Progenitor cell of endocrine pancreas (in vitro differentiated cells): ENCODE measurements around the gene PAX9. TPM values are rescaled to one million over a fixed set of nuclear protein-coding genes. Genes with fewer than 3 reads are reported as not detected.
"Not testable (repeated sequence)": the region's sequence is repeated elsewhere in the genome, so short reads cannot be mapped to it uniquely, and the experiment has no call there.

Experiments used
- DNase-seq: peaks from one replicate; pipeline ENCODE4 v3.0.0; 2021; ENCODE audit warnings: low spot score; ENCODE audit not compliant: unreplicated experiment
- H3K27ac Mint-ChIP-seq: 2 replicates; pipeline ENCODE4 v1.8.0; 2021; ENCODE audit warnings: mild to moderate bottlenecking, moderate library complexity, mixed read lengths
- H3K27me3 Mint-ChIP-seq: 2 replicates; pipeline ENCODE4 v1.8.0; 2021; ENCODE audit warnings: mixed read lengths
- H3K36me3 Mint-ChIP-seq: 2 replicates; pipeline ENCODE4 v1.8.0; 2022; ENCODE audit warnings: mixed read lengths; ENCODE audit not compliant: insufficient read depth
- H3K4me1 Mint-ChIP-seq: 2 replicates; pipeline ENCODE4 v1.8.0; 2021; ENCODE audit warnings: low read depth, mixed read lengths
- H3K4me3 Mint-ChIP-seq: 2 replicates; pipeline ENCODE4 v1.8.0; 2021; ENCODE audit warnings: low read depth, mild to moderate bottlenecking, moderate library complexity, mixed read lengths
- H3K9me3 Mint-ChIP-seq: 2 replicates; pipeline ENCODE4 v1.8.0; 2021; ENCODE audit warnings: low read depth, mixed read lengths
- total RNA-seq: library from RNA; stranded (reverse); gene quantifications from 2 replicates; pipeline ENCODE4 v1.2.1, GENCODE V29; 2021
- TF ChIP-seq, protein P1 (sequence below): fragments of 200-600 bp; sonication (generic); IDR thresholded peaks from one replicate; pipeline ENCODE4 v1.5.0; 2021; ENCODE audit warnings: antibody characterized with exemption, mild to moderate bottlenecking; ENCODE audit not compliant: unreplicated experiment

Gene PAX9
- total RNA-seq, 1 donor from 2014 or later: 0.77 TPM

DNA sequence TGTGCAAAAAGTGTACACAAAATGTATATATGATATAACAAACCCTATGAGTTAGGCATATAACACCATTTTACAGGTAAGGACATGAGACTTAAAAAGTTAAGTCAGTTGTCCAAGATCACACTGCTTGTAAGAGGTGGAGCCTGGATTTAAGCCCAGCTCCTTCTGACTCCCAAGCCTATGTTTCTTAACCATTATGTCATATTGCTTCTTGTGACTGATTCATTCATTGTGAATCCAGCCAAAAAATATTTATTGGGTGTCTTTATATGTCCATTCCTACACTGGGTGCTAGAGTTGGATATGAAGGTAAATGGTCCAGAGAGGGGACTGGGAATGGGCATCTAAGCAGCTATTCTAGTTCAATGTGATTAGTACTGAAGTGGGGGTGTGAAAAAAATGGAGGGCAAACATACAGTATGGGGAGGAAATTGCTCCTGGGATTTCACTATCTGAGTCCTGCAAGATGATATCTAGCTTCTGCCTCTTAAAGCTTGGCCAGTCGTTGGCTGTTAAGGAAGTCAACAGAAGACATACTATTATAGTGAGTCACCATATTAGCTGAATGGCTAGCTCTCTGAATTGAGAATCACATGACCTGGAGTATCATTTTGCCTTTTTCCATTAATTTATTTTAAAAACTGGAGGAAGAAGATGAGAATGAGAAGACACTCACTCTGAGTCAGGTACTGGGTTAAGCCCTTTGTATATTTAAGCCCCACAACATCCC lies 28.8 kb downstream of the PAX9 start:
- TF ChIP-seq, protein P1, sequence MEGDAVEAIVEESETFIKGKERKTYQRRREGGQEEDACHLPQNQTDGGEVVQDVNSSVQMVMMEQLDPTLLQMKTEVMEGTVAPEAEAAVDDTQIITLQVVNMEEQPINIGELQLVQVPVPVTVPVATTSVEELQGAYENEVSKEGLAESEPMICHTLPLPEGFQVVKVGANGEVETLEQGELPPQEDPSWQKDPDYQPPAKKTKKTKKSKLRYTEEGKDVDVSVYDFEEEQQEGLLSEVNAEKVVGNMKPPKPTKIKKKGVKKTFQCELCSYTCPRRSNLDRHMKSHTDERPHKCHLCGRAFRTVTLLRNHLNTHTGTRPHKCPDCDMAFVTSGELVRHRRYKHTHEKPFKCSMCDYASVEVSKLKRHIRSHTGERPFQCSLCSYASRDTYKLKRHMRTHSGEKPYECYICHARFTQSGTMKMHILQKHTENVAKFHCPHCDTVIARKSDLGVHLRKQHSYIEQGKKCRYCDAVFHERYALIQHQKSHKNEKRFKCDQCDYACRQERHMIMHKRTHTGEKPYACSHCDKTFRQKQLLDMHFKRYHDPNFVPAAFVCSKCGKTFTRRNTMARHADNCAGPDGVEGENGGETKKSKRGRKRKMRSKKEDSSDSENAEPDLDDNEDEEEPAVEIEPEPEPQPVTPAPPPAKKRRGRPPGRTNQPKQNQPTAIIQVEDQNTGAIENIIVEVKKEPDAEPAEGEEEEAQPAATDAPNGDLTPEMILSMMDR: no peak
- Mint-ChIP-seq H3K36me3 (peaks cover 1% of the 10 kb centered on the region), H3K4me3 (no peak overlapping the region), H3K27me3 (peaks cover 11% of the 10 kb centered on the region), H3K4me1 (no peaks in the 10 kb centered on the region), H3K9me3 (peaks cover 7% of the 10 kb centered on the region), H3K27ac (no peak overlapping the region)
- DNase-seq: no peak

DNA sequence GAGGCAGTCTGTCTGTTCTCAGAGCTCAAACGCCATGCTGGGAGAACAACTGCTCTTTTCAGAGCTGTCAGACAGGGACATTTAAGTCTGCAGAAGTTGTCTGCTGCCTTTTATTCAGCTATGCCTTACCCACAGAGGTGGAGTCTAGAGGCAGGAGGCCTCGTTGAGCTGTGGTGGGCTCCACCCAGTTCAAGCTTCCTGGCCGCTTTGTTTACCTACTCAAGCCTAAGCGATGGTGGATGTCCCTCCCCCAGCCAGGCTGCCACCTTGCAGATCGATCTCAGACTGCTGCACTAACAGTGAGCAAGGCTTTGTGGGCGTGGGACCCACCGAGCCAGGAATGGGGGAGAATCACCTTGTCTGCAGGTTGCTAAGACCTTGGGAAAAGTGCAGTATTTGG lies 37.8 kb downstream of the PAX9 start:
- not testable (repeated sequence) for H3K36me3 Mint-ChIP-seq, H3K27ac Mint-ChIP-seq, H3K27me3 Mint-ChIP-seq, H3K4me1 Mint-ChIP-seq, H3K4me3 Mint-ChIP-seq
- DNase-seq: peak; percentile 17
- H3K9me3 Mint-ChIP-seq: peaks cover 26% of the 10 kb centered on the region

DNA sequence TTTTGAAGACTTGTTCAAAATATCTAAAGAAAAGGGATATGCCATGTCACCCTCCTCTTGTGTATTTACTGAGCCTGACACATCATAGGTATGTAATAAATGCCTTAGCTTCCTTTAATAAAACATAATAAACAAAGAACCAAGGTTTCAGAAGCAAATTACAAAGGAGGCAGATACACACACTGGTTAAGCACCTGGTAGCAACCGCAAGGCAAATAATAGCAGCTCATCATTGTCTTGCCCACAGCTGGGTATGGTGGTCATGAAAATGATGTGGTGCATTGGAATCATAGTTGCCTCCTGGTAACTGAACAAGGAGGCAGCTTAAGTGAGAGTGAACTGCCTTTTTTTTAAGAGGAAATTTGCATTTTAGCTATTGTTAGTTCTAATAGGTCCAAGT lies 39.0 kb downstream of the PAX9 start:
- TF ChIP-seq, protein P1: no peak
- Mint-ChIP-seq H3K27me3 (no peaks in the 10 kb centered on the region), H3K4me3 (no peak overlapping the region), H3K4me1 (peaks cover 4% of the 10 kb centered on the region), H3K36me3 (peaks cover 2% of the 10 kb centered on the region), H3K9me3 (peaks cover 20% of the 10 kb centered on the region), H3K27ac (no peak overlapping the region)
- no peak for DNase-seq

DNA sequence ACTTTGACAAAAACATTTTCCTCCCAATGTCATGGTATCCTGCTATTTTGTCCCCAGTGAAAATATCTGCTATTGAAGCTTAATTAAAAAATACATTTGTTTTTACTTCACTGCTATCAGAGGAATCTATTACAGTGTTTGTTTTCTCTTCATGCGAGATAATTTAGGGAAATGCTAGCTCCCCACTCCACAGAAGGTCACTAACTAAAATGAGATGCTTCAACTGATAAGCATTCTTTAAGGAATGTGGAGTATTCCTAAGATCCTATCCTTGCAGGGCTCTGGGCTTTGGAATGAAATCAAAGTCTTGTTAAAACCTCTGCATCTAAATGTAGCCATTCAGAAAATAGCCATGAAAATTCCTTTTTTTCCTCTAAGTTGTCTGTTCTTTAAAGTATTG lies 39.5 kb downstream of the PAX9 start:
- TF ChIP-seq, protein P1: no peak
- no peak for DNase-seq
- peaks cover 2% of the 10 kb centered on the region for H3K36me3 Mint-ChIP-seq
- no peak overlapping the region for H3K4me3 Mint-ChIP-seq
- H3K4me1 Mint-ChIP-seq: peaks cover 4% of the 10 kb centered on the region
- H3K9me3 Mint-ChIP-seq: peaks cover 19% of the 10 kb centered on the region
- no peak overlapping the region for H3K27ac Mint-ChIP-seq
- H3K27me3 Mint-ChIP-seq: no peaks in the 10 kb centered on the region

DNA sequence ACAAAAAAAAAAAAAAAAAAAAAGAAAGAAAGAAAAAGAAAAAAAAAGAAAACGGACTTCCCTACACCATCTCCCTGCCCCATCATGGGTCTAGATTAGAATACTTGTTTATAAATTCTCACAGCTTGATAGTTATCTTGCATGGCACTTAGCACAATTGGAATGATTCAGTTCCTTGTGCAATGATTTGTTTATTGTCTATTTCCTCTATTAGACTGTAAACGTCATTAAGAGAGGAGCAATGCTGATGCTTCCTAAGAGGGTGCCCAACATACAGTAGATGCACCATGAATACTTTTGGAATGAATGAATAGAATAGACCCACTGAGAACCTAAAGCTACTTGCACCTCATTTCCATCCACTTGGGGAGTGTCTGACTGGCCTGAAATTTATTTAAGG lies 40.8 kb downstream of the PAX9 start:
- peaks cover 4% of the 10 kb centered on the region for H3K4me1 Mint-ChIP-seq
- H3K27me3 Mint-ChIP-seq: peaks cover 4% of the 10 kb centered on the region
- H3K27ac Mint-ChIP-seq: no peak overlapping the region
- no peaks in the 10 kb centered on the region for H3K36me3 Mint-ChIP-seq
- no peak overlapping the region for H3K4me3 Mint-ChIP-seq
- TF ChIP-seq, protein P1: no peak
- H3K9me3 Mint-ChIP-seq: peaks cover 12% of the 10 kb centered on the region
- no peak for DNase-seq

DNA sequence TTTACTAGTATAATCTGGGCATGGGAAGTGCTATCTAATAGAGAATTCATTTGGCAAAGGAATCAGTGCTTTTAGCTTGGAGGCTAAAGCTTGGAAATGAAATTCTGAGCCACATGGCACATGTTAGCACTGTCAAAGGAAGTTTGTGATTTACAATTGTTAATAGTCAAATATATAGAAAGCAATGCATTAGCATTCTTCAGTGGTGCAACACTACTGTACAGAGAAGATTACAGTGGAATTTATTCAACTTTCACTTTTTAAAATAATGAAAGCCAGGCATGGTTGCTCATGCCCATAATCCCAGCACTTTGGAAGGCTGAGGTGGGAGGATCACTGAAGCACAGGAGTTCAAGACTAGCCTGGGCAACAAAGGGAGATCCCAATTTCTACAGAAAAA lies 45.9 kb downstream of the PAX9 start:
- Mint-ChIP-seq H3K4me1 (peaks cover 3% of the 10 kb centered on the region), H3K36me3 (no peaks in the 10 kb centered on the region), H3K4me3 (no peak overlapping the region), H3K27ac (no peak overlapping the region), H3K27me3 (peaks cover 4% of the 10 kb centered on the region), H3K9me3 (peaks cover 3% of the 10 kb centered on the region)
- DNase-seq: no peak
- TF ChIP-seq, protein P1: no peak
